ENCODE results near the gene KLHL22. TPM values are rescaled to one million over a fixed set of nuclear protein-coding genes. Genes with fewer than 3 reads are reported as not detected.

The KLHL22 gene
- total and polyA plus RNA-seq, 2 of the 13 experiments (the other 11 are each of a cell fraction or from before 2014, with no cell fraction given): 10.9 to 14.8 TPM

- no peak for FAIRE-seq
- ChIA-PET CTCF (ENCODE audit: low intra/inter-chr PET ratio, low total read pairs) (no interaction called here), POLR2A (no interaction called here)
- Histone ChIP-seq H3K36me3 (replicated peaks in 1 of 2; ENCODE audit: control insufficient read depth in 1 of 2, insufficient read depth in 2 of 2, low read length in 2 of 2) (peaks cover 4 to 9% of the 10 kb centered on the region in 2 experiments; a peak in 3 of 5 replicates), H3K27ac (ENCODE audit: extremely low read length, insufficient read depth, low read length) (no peak overlapping the region), H2AFZ (ENCODE audit: low read length) (no peak overlapping the region), H4K20me1 (ENCODE audit: insufficient read depth, low read length) (no peaks in the 10 kb centered on the region), H3K4me3 (replicated peaks in 1 of 3; ENCODE audit: insufficient read depth in 1 of 3, low read depth in 2 of 3, low read length in 3 of 3) (no peak overlapping the region), H3K79me2 (ENCODE audit: insufficient read depth, low read length) (peaks cover 2% of the 10 kb centered on the region), H3K4me1 (ENCODE audit: insufficient read depth, low read length) (peaks cover 41% of the 10 kb centered on the region), H3K27me3 (ENCODE audit: control insufficient read depth in 1 of 2, insufficient read depth in 2 of 2, low read length in 2 of 2) (no peaks in the 10 kb centered on the region), H3K9ac (ENCODE audit: insufficient read depth, low read depth, low read length) (no peak overlapping the region), H3K9me3 (ENCODE audit: low read length) (no peaks in the 10 kb centered on the region), H3K4me2 (ENCODE audit: low read depth, low read length) (no peak overlapping the region)
- BruUV-seq (replicated peaks): no TSS peak
- 100% methylated on average over 1 of the region's 1 CpG for WGBS (ENCODE audit: low lambda C conversion rate)
- no peak for DNase-seq (ENCODE audit: low spot score)
- TF ChIP-seq ATM (IDR thresholded peaks at IDR 0.05; ENCODE audit: borderline replicate concordance) (no peak), KDM5B (CRISPR knock-in tag; IDR thresholded peaks at IDR 0.05; ENCODE audit: borderline replicate concordance) (no peak), ZNF30 (CRISPR knock-in tag; IDR thresholded peaks at IDR 0.05) (no peak), MIER3 (CRISPR knock-in tag; IDR thresholded peaks at IDR 0.05; ENCODE audit: borderline replicate concordance) (no peak), THAP8 (CRISPR knock-in tag; IDR thresholded peaks at IDR 0.05; ENCODE audit: borderline replicate concordance) (no peak), MEF2D (CRISPR knock-in tag; IDR thresholded peaks at IDR 0.05) (no peak), ZNF296 (CRISPR knock-in tag; conservative IDR thresholded peaks at IDR 0.05) (no peak), CEBPB (IDR thresholded peaks at IDR 0.05; ENCODE audit: borderline replicate concordance, low read depth, low read length) (no peak), PRPF4 (IDR thresholded peaks at IDR 0.05; ENCODE audit: low read depth, low read length, poor library complexity, severe bottlenecking) (no peak), ZNF121 (CRISPR knock-in tag; IDR thresholded peaks at IDR 0.05) (no peak), KAT8 (CRISPR knock-in tag; IDR thresholded peaks at IDR 0.05) (no peak), TEAD2 (CRISPR knock-in tag; IDR thresholded peaks at IDR 0.05) (no peak), HMG20A (CRISPR knock-in tag; IDR thresholded peaks at IDR 0.05; ENCODE audit: borderline replicate concordance) (no peak)
- TF ChIP-seq, protein P1, sequence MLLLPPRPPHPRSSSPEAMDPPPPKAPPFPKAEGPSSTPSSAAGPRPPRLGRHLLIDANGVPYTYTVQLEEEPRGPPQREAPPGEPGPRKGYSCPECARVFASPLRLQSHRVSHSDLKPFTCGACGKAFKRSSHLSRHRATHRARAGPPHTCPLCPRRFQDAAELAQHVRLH (CRISPR knock-in tag; IDR thresholded peaks at IDR 0.05; ENCODE audit: borderline replicate concordance, low read depth): no peak
- intact Hi-C loops (cut with micrococcal nuclease; ENCODE audit: unreplicated experiment): no loop called here
- in situ Hi-C loops (cut with HindIII; ENCODE audit: extremely low pct_ligation_motif_present, low pct_unique_long_range_greater_than_20kb): no loop called here
- ATAC-seq: no peak
These were observed 99.0 kb downstream of the KLHL22 start for GRCh38 chr22:20396639-20397038.

Data from HepG2 (cell line).